Tibial artery (tissue), 4 donors: ENCODE measurements around the gene COL6A5.

Experiments
- DNase-seq, 2 donors: peaks; one replicate each; pipeline ENCODE4 v3.0.0-alpha.2; 2019
- H3K27ac ChIP-seq, 2 donors: fragments of 200-600 bp; sonication (generic) in 1 of 2; 1 replicate in 1 of 2; 2 replicates in 1 of 2; pipeline ENCODE4 v1.5.1; 2018 to 2019; ENCODE audit warnings: mild to moderate bottlenecking in 1 of 2
- H3K27me3 ChIP-seq, 2 donors: fragments of 200-600 bp; sonication (generic) in 1 of 2; one replicate each; pipeline versions ENCODE4 v1.5.1 to v1.6.0; 2016 to 2019
- H3K36me3 ChIP-seq, 3 donors: fragments of 200-600 bp; sonication (generic) in 2 of 3; one replicate each; pipeline ENCODE4 v1.5.1; 2016 to 2019; ENCODE audit warnings: mild to moderate bottlenecking in 2 of 3
- H3K4me1 ChIP-seq, 4 donors: fragments of 200-600 bp; sonication (generic) in 2 of 4; 1 replicate in 3 of 4; 2 replicates in 1 of 4; pipeline ENCODE4 v1.5.1; 2016 to 2019
- H3K4me3 ChIP-seq, 2 donors: fragments of 200-600 bp; sonication (generic) in 1 of 2; 1 replicate in 1 of 2; 2 replicates in 1 of 2; pipeline ENCODE4 v1.5.1; 2018 to 2019; ENCODE audit warnings: mild to moderate bottlenecking in 2 of 2
- H3K9me3 ChIP-seq, 3 donors: fragments of 200-600 bp; sonication (generic) in 1 of 3; one replicate each; pipeline ENCODE4 v1.5.1; 2016 to 2019
- CTCF ChIP-seq, 2 experiments: fragments of 200-600 bp in 1 of 2; fragments of 450-650 bp in 1 of 2; IDR thresholded peaks; one replicate each; pipeline ENCODE4 v1.5.1; 2017 to 2019; ENCODE audit warnings: antibody characterized with exemption in 2 of 2, mild to moderate bottlenecking in 1 of 2, moderate library complexity in 1 of 2
- intact Hi-C: fragments of 100-400 bp; cut with DNase I; formaldehyde crosslinking; loops from one replicate; pipeline ENCODE4 v1.15.0; 2023; ENCODE audit warnings: low total_unique reads

The COL6A5 gene

GRCh38 chr3:130420466-130420865 is 75.0 kb downstream of the COL6A5 start:
- DNase-seq: no peak
- no peak for TF ChIP-seq CTCF (IDR thresholded peaks at IDR 0.05)
- no peak overlapping the region for H3K27ac ChIP-seq
- H3K36me3 ChIP-seq: no peaks in the 10 kb centered on the region
- no peak overlapping the region for H3K4me3 ChIP-seq
- H3K4me1 ChIP-seq: no peaks in the 10 kb centered on the region
- intact Hi-C loops: no loop called here
- H3K27me3 ChIP-seq: no peaks in the 10 kb centered on the region
- no peaks in the 10 kb centered on the region for H3K9me3 ChIP-seq

- no peaks in the 10 kb centered on the region for H3K4me1 ChIP-seq
- no peaks in the 10 kb centered on the region for H3K9me3 ChIP-seq
- no peak for DNase-seq
- H3K4me3 ChIP-seq: no peak overlapping the region
- no peak for TF ChIP-seq CTCF (IDR thresholded peaks at IDR 0.05)
- no peak overlapping the region for H3K27ac ChIP-seq
- H3K36me3 ChIP-seq: no peaks in the 10 kb centered on the region
- intact Hi-C loops: no loop called here
- H3K27me3 ChIP-seq: no peaks in the 10 kb centered on the region
Measured at GRCh38 chr3:130423064-130423463, 77.6 kb downstream of the COL6A5 start.

DNA sequence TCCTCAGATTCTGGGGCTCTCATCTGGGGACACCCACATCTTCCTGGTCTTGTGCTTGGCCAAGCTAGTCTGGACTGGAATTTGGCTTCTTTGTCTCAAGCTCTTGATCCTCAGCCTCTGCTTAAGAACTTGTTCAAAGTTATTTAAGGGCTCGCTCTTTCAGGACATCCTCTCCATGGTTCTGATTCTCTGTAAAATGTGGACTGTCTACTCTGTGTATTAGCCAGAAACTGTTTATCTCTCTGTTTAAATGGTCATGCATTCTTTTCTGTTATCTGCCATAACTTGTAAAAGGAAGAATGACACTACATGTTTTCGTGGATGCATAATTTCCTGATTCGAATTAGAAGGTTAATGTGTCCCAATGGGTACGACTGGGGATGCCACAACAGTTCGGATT is 79.4 kb downstream of the COL6A5 start:
- no peak overlapping the region for H3K27ac ChIP-seq
- no peak for DNase-seq
- intact Hi-C loops: no loop called here
- H3K4me1 ChIP-seq: no peaks in the 10 kb centered on the region
- no peaks in the 10 kb centered on the region for H3K36me3 ChIP-seq
- H3K9me3 ChIP-seq: no peaks in the 10 kb centered on the region
- no peak for TF ChIP-seq CTCF (IDR thresholded peaks at IDR 0.05)
- no peaks in the 10 kb centered on the region for H3K27me3 ChIP-seq
- H3K4me3 ChIP-seq: no peak overlapping the region

- no peak for TF ChIP-seq CTCF (IDR thresholded peaks at IDR 0.05)
- no peaks in the 10 kb centered on the region for H3K36me3 ChIP-seq
- no peaks in the 10 kb centered on the region for H3K27me3 ChIP-seq
- intact Hi-C loops: no loop called here
- H3K27ac ChIP-seq: no peak overlapping the region
- H3K9me3 ChIP-seq: no peaks in the 10 kb centered on the region
- no peak overlapping the region for H3K4me3 ChIP-seq
- no peaks in the 10 kb centered on the region for H3K4me1 ChIP-seq
- DNase-seq: no peak
Measured at GRCh38 chr3:130425484-130425883, 80.0 kb downstream of the COL6A5 start.

DNA sequence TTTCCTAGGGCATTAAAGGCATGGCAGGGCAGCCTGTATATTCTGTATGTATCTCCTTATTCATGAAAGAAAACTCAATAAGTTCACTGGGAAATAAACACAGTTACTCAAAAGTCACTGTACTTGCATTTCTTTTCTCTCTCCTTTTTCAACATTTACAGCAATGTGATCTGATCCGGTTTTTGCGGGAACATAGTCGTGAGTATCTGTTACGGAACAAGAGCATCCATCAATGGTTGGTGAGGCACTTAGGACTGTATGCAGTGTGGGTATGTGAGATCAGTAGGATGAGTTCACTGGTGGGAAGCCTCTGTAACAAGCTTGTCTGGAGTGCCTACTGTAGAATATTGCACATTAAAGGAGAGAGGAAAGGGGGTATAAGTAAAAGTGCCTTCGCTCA is 80.7 kb downstream of the COL6A5 start:
- no peaks in the 10 kb centered on the region for H3K9me3 ChIP-seq
- H3K4me1 ChIP-seq: no peaks in the 10 kb centered on the region
- TF ChIP-seq CTCF (IDR thresholded peaks at IDR 0.05): no peak
- H3K36me3 ChIP-seq: no peaks in the 10 kb centered on the region
- H3K4me3 ChIP-seq: no peak overlapping the region
- H3K27ac ChIP-seq: no peak overlapping the region
- intact Hi-C loops: no loop called here
- no peak for DNase-seq
- no peaks in the 10 kb centered on the region for H3K27me3 ChIP-seq
